Testis (tissue), 2 donors: ENCODE data around the gene SSPN.

Experiments used
- POLR2A ChIP-seq: fragments of 450-650 bp; IDR thresholded peaks from one replicate; pipeline ENCODE4 v1.6.1; 2017; ENCODE audit warnings: antibody characterized with exemption, mild to moderate bottlenecking, moderate library complexity
- TF ChIP-seq, protein P1 (sequence below), 3 experiments: fragments of 450-650 bp in 2 of 3; fragments of 200-600 bp in 1 of 3; sonication (generic) in 1 of 3; IDR thresholded peaks; one replicate each; pipeline ENCODE4 v1.5.1; 2016 to 2019; ENCODE audit warnings: antibody characterized with exemption in 3 of 3, mild to moderate bottlenecking in 2 of 3, moderate library complexity in 1 of 3

DNA sequence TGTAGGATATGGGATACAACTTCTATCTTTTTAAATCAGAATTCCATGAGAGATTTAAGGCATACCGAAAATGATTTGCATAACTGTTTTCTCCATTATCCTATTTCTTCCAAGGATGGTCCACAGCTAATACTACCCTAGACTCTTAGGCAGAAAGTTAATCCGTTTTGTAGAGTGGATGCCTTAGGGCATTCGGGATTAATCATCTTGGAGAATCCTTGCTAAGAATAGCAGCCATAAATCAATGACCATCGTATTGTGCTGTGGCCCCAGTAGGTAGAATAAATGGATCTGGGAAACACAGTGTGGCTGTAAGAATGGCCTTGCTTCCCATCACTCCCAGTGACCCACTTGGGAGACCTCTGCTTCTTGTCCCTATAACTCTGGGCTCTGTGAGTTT lies 99.6 kb downstream of the SSPN start:
- TF ChIP-seq, protein P1, sequence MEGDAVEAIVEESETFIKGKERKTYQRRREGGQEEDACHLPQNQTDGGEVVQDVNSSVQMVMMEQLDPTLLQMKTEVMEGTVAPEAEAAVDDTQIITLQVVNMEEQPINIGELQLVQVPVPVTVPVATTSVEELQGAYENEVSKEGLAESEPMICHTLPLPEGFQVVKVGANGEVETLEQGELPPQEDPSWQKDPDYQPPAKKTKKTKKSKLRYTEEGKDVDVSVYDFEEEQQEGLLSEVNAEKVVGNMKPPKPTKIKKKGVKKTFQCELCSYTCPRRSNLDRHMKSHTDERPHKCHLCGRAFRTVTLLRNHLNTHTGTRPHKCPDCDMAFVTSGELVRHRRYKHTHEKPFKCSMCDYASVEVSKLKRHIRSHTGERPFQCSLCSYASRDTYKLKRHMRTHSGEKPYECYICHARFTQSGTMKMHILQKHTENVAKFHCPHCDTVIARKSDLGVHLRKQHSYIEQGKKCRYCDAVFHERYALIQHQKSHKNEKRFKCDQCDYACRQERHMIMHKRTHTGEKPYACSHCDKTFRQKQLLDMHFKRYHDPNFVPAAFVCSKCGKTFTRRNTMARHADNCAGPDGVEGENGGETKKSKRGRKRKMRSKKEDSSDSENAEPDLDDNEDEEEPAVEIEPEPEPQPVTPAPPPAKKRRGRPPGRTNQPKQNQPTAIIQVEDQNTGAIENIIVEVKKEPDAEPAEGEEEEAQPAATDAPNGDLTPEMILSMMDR (IDR thresholded peaks at IDR 0.05), result no peak
- no peak for TF ChIP-seq POLR2A
